GM12878 (cell line): ENCODE data around the gene ZNF417.
"Not testable (repeated sequence)": the region's sequence is repeated elsewhere in the genome, so short reads cannot be mapped to it uniquely, and the experiment has no call there.

Source experiments
- CBFB ChIP-seq: IDR thresholded peaks from 2 replicates; pipeline ENCODE4 v1.6.1; 2016; ENCODE audit warnings: antibody characterized with exemption, low read depth
- HCFC1 ChIP-seq: fragments of 150-350 bp; IDR thresholded peaks from 2 replicates; pipeline ENCODE4 v1.6.1; 2014; ENCODE audit warnings: low read length
- JUND ChIP-seq: IDR thresholded peaks from 2 replicates; pipeline ENCODE4 v1.6.1; 2012; ENCODE audit warnings: low read depth, mild to moderate bottlenecking, low read length, improper control_type of control experiment, moderate library complexity
- KAT2A ChIP-seq: conservative IDR thresholded peaks from 2 replicates; pipeline ENCODE4 v1.6.1; 2011; ENCODE audit warnings: low read depth, low read length; ENCODE audit not compliant: control insufficient read depth
- KDM1A ChIP-seq: fragments of 200-600 bp; sonication (generic); IDR thresholded peaks from 2 replicates; pipeline ENCODE4 v1.6.1; 2016; ENCODE audit warnings: borderline replicate concordance
- RAD21 ChIP-seq: IDR thresholded peaks from 2 replicates; pipeline ENCODE4 v1.6.1; 2011; ENCODE audit warnings: mild to moderate bottlenecking, low read depth, low read length, moderate library complexity; ENCODE audit not compliant: insufficient read depth
- RBBP5 ChIP-seq: fragments of 200-600 bp; sonication (generic); conservative IDR thresholded peaks from 2 replicates; pipeline ENCODE4 v1.6.1; 2016
- SIN3A ChIP-seq: IDR thresholded peaks from 2 replicates; pipeline ENCODE4 v1.6.1; 2012; ENCODE audit warnings: low read depth, low read length, improper control_type of control experiment
- SREBF2 ChIP-seq: IDR thresholded peaks from 2 replicates; pipeline ENCODE4 v1.6.1; 2012; ENCODE audit warnings: mild to moderate bottlenecking, low read length
- SUPT20H ChIP-seq: IDR thresholded peaks from 2 replicates; pipeline ENCODE4 v1.6.1; 2011; ENCODE audit warnings: low read depth, mild to moderate bottlenecking, low read length, moderate library complexity, borderline replicate concordance; ENCODE audit not compliant: control insufficient read depth
- YY1 ChIP-seq: IDR thresholded peaks from 2 replicates; pipeline ENCODE4 v1.6.1; 2011; ENCODE audit warnings: low read depth, mild to moderate bottlenecking, low read length
- TF ChIP-seq, protein P1 (sequence below), 3 experiments: IDR thresholded peaks in 2 of 3; conservative IDR thresholded peaks in 1 of 3; 2 replicates each; pipeline ENCODE4 v1.5.1; 2011; ENCODE audit warnings: low read depth in 3 of 3, low read length in 3 of 3, mild to moderate bottlenecking in 3 of 3, control low read depth in 2 of 3, moderate library complexity in 2 of 3, inconsistent platforms in 1 of 3, mixed read lengths in 1 of 3; ENCODE audit not compliant: control insufficient read depth in 2 of 3, insufficient read depth in 1 of 3; ENCODE audit errors: extremely low read depth in 1 of 3

DNA sequence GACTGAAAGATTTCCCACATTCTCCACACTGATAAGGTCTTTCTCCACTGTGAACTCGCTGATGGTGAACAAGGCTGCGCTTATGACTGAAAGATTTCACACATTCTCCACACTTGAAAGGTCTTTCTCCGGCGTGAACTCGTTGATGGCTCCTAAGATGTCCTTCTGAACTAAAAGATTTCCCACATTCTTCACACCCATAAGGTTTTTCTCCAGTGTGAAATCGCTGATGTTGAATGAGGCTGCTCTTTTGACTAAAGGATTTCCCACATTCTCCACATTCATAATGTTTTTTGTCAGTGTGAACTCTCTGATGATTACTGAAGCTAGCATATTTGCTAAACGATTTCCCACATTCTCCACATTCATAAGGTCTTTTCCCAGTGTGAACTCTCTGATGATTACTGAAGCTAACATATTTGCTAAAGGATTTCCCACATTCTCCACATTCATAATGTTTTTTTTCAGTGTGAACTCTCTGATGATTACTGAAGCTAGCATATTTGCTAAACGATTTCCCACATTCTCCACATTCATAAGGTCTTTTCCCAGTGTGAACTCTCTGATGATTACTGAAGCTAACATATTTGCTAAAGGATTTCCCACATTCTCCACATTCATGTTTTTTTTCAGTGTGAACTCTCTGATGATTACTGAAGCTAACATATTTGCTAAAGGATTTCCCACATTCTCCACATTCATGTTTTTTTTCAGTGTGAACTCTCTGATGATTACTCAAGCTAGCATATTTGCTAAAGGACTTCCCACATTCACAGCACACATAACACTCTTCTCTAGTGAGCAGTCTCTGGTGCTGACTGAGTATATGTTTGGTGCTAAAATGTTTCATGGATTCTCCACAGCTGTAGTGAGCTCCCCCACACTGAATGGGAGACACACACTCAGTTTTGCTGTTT lies 42.3 kb downstream of the ZNF417 start:
- not testable (repeated sequence) for TF ChIP-seq SUPT20H, YY1, SIN3A, SREBF2, HCFC1, RBBP5, KAT2A, CBFB, RAD21, KDM1A, JUND
- TF ChIP-seq, protein P1, sequence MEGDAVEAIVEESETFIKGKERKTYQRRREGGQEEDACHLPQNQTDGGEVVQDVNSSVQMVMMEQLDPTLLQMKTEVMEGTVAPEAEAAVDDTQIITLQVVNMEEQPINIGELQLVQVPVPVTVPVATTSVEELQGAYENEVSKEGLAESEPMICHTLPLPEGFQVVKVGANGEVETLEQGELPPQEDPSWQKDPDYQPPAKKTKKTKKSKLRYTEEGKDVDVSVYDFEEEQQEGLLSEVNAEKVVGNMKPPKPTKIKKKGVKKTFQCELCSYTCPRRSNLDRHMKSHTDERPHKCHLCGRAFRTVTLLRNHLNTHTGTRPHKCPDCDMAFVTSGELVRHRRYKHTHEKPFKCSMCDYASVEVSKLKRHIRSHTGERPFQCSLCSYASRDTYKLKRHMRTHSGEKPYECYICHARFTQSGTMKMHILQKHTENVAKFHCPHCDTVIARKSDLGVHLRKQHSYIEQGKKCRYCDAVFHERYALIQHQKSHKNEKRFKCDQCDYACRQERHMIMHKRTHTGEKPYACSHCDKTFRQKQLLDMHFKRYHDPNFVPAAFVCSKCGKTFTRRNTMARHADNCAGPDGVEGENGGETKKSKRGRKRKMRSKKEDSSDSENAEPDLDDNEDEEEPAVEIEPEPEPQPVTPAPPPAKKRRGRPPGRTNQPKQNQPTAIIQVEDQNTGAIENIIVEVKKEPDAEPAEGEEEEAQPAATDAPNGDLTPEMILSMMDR (IDR thresholded peaks at IDR 0.05 in 2 of 3, conservative IDR thresholded peaks at IDR 0.05 in 1 of 3; ENCODE audit: control insufficient read depth in 2 of 3, extremely low read depth in 1 of 3, insufficient read depth in 1 of 3, low read depth in 3 of 3, low read length in 3 of 3), result not testable (repeated sequence)
